ENCODE data around the gene PSMD5.

The PSMD5 gene

GRCh38 chr9:120846251-120846889 is 3.6 kb upstream of the PSMD5 start:
- Histone ChIP-seq H3K23ac (ENCODE audit: low read length in 2 of 2) (no peak overlapping the region), H2BK120ac (ENCODE audit: low read depth, low read length) (no peak overlapping the region), H3K4me3 (ENCODE audit: insufficient read depth in 1 of 2, low read depth in 1 of 2, low read length in 2 of 2) (no peak overlapping the region), H3K36me3 (ENCODE audit: control insufficient read depth in 1 of 2, insufficient read depth in 2 of 2, low read depth in 1 of 2, low read length in 2 of 2) (peaks cover 2 to 17% of the 10 kb centered on the region in 2 experiments), H2AFZ (ENCODE audit: low read depth, low read length) (no peak overlapping the region), H3K4ac (ENCODE audit: low read depth in 1 of 2, low read length in 2 of 2) (no peak overlapping the region), H2BK5ac (ENCODE audit: low read depth, low read length, poor library complexity, severe bottlenecking) (no peak overlapping the region), H3K9me3 (ENCODE audit: control insufficient read depth, low read length) (no peaks in the 10 kb centered on the region), H2BK12ac (ENCODE audit: low read length in 2 of 2) (no peak overlapping the region), H3K9ac (ENCODE audit: low read length) (no peak overlapping the region), H3K27me3 (ENCODE audit: control insufficient read depth in 1 of 2, insufficient read depth in 1 of 2, low read length in 2 of 2) (no peaks in the 10 kb centered on the region), H4K8ac (ENCODE audit: low read length) (no peak overlapping the region), H3K79me1 (replicated peaks; ENCODE audit: low read length, poor library complexity, severe bottlenecking) (peaks cover 21% of the 10 kb centered on the region), H3K4me1 (ENCODE audit: control insufficient read depth, insufficient read depth, low read depth, low read length) (peaks cover 8% of the 10 kb centered on the region), H3K14ac (ENCODE audit: low read length in 2 of 2) (no peak overlapping the region), H3K18ac (ENCODE audit: low read depth in 1 of 2, low read length in 2 of 2) (no peak overlapping the region), H3K4me2 (ENCODE audit: low read length, poor library complexity, severe bottlenecking) (no peak overlapping the region), H3K27ac (ENCODE audit: low read length, poor library complexity, severe bottlenecking) (no peak overlapping the region), H4K91ac (ENCODE audit: low read length) (no peak overlapping the region), H2AK5ac (ENCODE audit: low read length, severe bottlenecking) (no peak overlapping the region), H2BK15ac (ENCODE audit: low read depth, poor library complexity, severe bottlenecking) (no peak overlapping the region)
- WGBS: 100% methylated on average over 1 of the region's 3 CpGs
- DNase-seq: no peak

GRCh38 chr9:120845255-120845654 is 2.5 kb upstream of the PSMD5 start:
- Histone ChIP-seq H3K9ac (ENCODE audit: low read length) (no peak overlapping the region), H3K23ac (ENCODE audit: low read length in 2 of 2) (no peak overlapping the region), H3K18ac (ENCODE audit: low read depth in 1 of 2, low read length in 2 of 2) (no peak overlapping the region), H2BK5ac (ENCODE audit: low read depth, low read length, poor library complexity, severe bottlenecking) (no peak overlapping the region), H3K27me3 (ENCODE audit: control insufficient read depth in 1 of 2, insufficient read depth in 1 of 2, low read length in 2 of 2) (no peaks in the 10 kb centered on the region), H4K91ac (ENCODE audit: low read length) (no peak overlapping the region), H3K4me2 (ENCODE audit: low read length, poor library complexity, severe bottlenecking) (no peak overlapping the region), H3K27ac (ENCODE audit: low read length, poor library complexity, severe bottlenecking) (no peak overlapping the region), H2AFZ (ENCODE audit: low read depth, low read length) (no peak overlapping the region), H2BK15ac (ENCODE audit: low read depth, poor library complexity, severe bottlenecking) (no peak overlapping the region), H3K36me3 (ENCODE audit: control insufficient read depth in 1 of 2, insufficient read depth in 2 of 2, low read depth in 1 of 2, low read length in 2 of 2) (peaks cover 0 to 16% of the 10 kb centered on the region in 2 experiments), H3K4me1 (ENCODE audit: control insufficient read depth, insufficient read depth, low read depth, low read length) (peaks cover 8% of the 10 kb centered on the region), H3K14ac (ENCODE audit: low read length in 2 of 2) (no peak overlapping the region), H2BK120ac (ENCODE audit: low read depth, low read length) (no peak overlapping the region), H4K8ac (ENCODE audit: low read length) (no peak overlapping the region), H3K79me1 (replicated peaks; ENCODE audit: low read length, poor library complexity, severe bottlenecking) (peaks cover 21% of the 10 kb centered on the region), H3K4ac (ENCODE audit: low read depth in 1 of 2, low read length in 2 of 2) (no peak overlapping the region), H3K4me3 (ENCODE audit: insufficient read depth in 1 of 2, low read depth in 1 of 2, low read length in 2 of 2) (no peak overlapping the region), H2AK5ac (ENCODE audit: low read length, severe bottlenecking) (no peak overlapping the region), H2BK12ac (ENCODE audit: low read length in 2 of 2) (no peak overlapping the region), H3K9me3 (ENCODE audit: control insufficient read depth, low read length) (no peaks in the 10 kb centered on the region)
- DNase-seq: no peak

- peak overlapping the region; percentile 37 to 98 for H3K23ac ChIP-seq (ENCODE audit: low read length in 2 of 2)
- H4K8ac ChIP-seq (ENCODE audit: low read length): peak overlapping the region; percentile 99
- no peaks in the 10 kb centered on the region for H3K9me3 ChIP-seq (ENCODE audit: control insufficient read depth, low read length)
- peak overlapping the region in 1 of 2 experiments; percentile 91 for H3K14ac ChIP-seq (ENCODE audit: low read length in 2 of 2)
- peak overlapping the region; percentile 90 for H2BK15ac ChIP-seq (ENCODE audit: low read depth, poor library complexity, severe bottlenecking)
- peak overlapping the region in 1 of 2 experiments; percentile 62 for H2BK12ac ChIP-seq (ENCODE audit: low read length in 2 of 2)
- no peaks in the 10 kb centered on the region for H3K27me3 ChIP-seq (ENCODE audit: control insufficient read depth in 1 of 2, insufficient read depth in 1 of 2, low read length in 2 of 2)
- peak overlapping the region; percentile 99 for H3K9ac ChIP-seq (ENCODE audit: low read length)
- peak overlapping the region; percentile 90 for H2AFZ ChIP-seq (ENCODE audit: low read depth, low read length)
- peak overlapping the region; percentile 87 for H2BK120ac ChIP-seq (ENCODE audit: low read depth, low read length)
- H2AK5ac ChIP-seq (ENCODE audit: low read length, severe bottlenecking): peak overlapping the region; percentile 70
- H3K27ac ChIP-seq (ENCODE audit: low read length, poor library complexity, severe bottlenecking): peak overlapping the region; percentile 90
- H3K4ac ChIP-seq (ENCODE audit: low read depth in 1 of 2, low read length in 2 of 2): peak overlapping the region; percentile 64 to 92
- peak overlapping the region; percentile 93 to 99 for H3K4me3 ChIP-seq (ENCODE audit: insufficient read depth in 1 of 2, low read depth in 1 of 2, low read length in 2 of 2)
- H3K36me3 ChIP-seq (ENCODE audit: control insufficient read depth in 1 of 2, insufficient read depth in 2 of 2, low read depth in 1 of 2, low read length in 2 of 2): peaks cover 0 to 22% of the 10 kb centered on the region in 2 experiments
- peak overlapping the region; percentile 96 for H3K18ac ChIP-seq (ENCODE audit: low read depth in 1 of 2, low read length in 2 of 2)
- H3K79me1 ChIP-seq (replicated peaks; ENCODE audit: low read length, poor library complexity, severe bottlenecking): peaks cover 19% of the 10 kb centered on the region
- peaks cover 12% of the 10 kb centered on the region for H3K4me1 ChIP-seq (ENCODE audit: control insufficient read depth, insufficient read depth, low read depth, low read length)
- DNase-seq: peak; percentile 20
- peak overlapping the region; percentile 91 for H4K91ac ChIP-seq (ENCODE audit: low read length)
- WGBS: 38% methylated on average over 18 of the region's 18 CpGs
- peak overlapping the region; percentile 68 for H2BK5ac ChIP-seq (ENCODE audit: low read depth, low read length, poor library complexity, severe bottlenecking)
- peak overlapping the region; percentile 82 for H3K4me2 ChIP-seq (ENCODE audit: low read length, poor library complexity, severe bottlenecking)
These were observed 615 bp downstream of the PSMD5 start for GRCh38 chr9:120841930-120842684.

- Histone ChIP-seq H3K4me1 (ENCODE audit: control insufficient read depth, insufficient read depth, low read depth, low read length) (peaks cover 12% of the 10 kb centered on the region), H2BK120ac (ENCODE audit: low read depth, low read length) (no peak overlapping the region), H2AFZ (ENCODE audit: low read depth, low read length) (no peak overlapping the region), H3K36me3 (ENCODE audit: control insufficient read depth in 1 of 2, insufficient read depth in 2 of 2, low read depth in 1 of 2, low read length in 2 of 2) (peaks cover 0 to 29% of the 10 kb centered on the region in 2 experiments), H2BK15ac (ENCODE audit: low read depth, poor library complexity, severe bottlenecking) (no peak overlapping the region), H3K27ac (ENCODE audit: low read length, poor library complexity, severe bottlenecking) (peak overlapping the region; percentile 30), H2AK5ac (ENCODE audit: low read length, severe bottlenecking) (no peak overlapping the region), H4K8ac (ENCODE audit: low read length) (no peak overlapping the region), H3K18ac (ENCODE audit: low read depth in 1 of 2, low read length in 2 of 2) (no peak overlapping the region), H3K4ac (ENCODE audit: low read depth in 1 of 2, low read length in 2 of 2) (no peak overlapping the region), H3K4me2 (ENCODE audit: low read length, poor library complexity, severe bottlenecking) (no peak overlapping the region), H4K91ac (ENCODE audit: low read length) (no peak overlapping the region), H3K27me3 (ENCODE audit: control insufficient read depth in 1 of 2, insufficient read depth in 1 of 2, low read length in 2 of 2) (no peaks in the 10 kb centered on the region), H3K14ac (ENCODE audit: low read length in 2 of 2) (no peak overlapping the region), H2BK12ac (ENCODE audit: low read length in 2 of 2) (no peak overlapping the region), H3K79me1 (replicated peaks; ENCODE audit: low read length, poor library complexity, severe bottlenecking) (peaks cover 12% of the 10 kb centered on the region), H3K9me3 (ENCODE audit: control insufficient read depth, low read length) (no peaks in the 10 kb centered on the region), H3K9ac (ENCODE audit: low read length) (peak overlapping the region; percentile 41), H3K4me3 (ENCODE audit: insufficient read depth in 1 of 2, low read depth in 1 of 2, low read length in 2 of 2) (no peak overlapping the region), H2BK5ac (ENCODE audit: low read depth, low read length, poor library complexity, severe bottlenecking) (no peak overlapping the region), H3K23ac (ENCODE audit: low read length in 2 of 2) (no peak overlapping the region)
- WGBS: 80% methylated on average over 2 of the region's 2 CpGs
- DNase-seq: peak; percentile 51
These were observed 3.6 kb downstream of the PSMD5 start for GRCh38 chr9:120839146-120839545.

Data from mesenchymal stem cell (in vitro differentiated cells and primary cell).